H54 (cell line): ENCODE measurements around the gene REPS1.
A peak's percentile ranks its signal among the peaks of the same experiment; 100 is the strongest.

Experiments used
- DNase-seq: peaks from one replicate; pipeline ENCODE4 v3.0.0; 2011; ENCODE audit warnings: low spot score, mixed read lengths; ENCODE audit not compliant: insufficient read length
- FAIRE-seq: peaks from 3 replicates; lab custom pipeline; 2011; peaks lifted over from hg19 to GRCh38; lab: Jason Lieb, UNC
- POLR2A ChIP-seq: IDR thresholded peaks from 2 replicates; pipeline ENCODE4 v1.6.1; 2011; ENCODE audit warnings: low read depth, mild to moderate bottlenecking, low read length

REPS1 gene

GRCh38 chr6:138972226-138972665 lies 15.8 kb downstream of the REPS1 start:
- DNase-seq (no peak), FAIRE-seq (no peak)
- TF ChIP-seq POLR2A = no peak

GRCh38 chr6:138971601-138972000 lies 16.5 kb downstream of the REPS1 start:
- no peak for TF ChIP-seq POLR2A
- FAIRE-seq = peak; percentile 27
- DNase-seq = no peak

GRCh38 chr6:138970856-138971425 lies 17.1 kb downstream of the REPS1 start:
- DNase-seq (peak; percentile 23), FAIRE-seq (peak; percentile 92)
- TF ChIP-seq POLR2A = no peak

- no peak for FAIRE-seq
- DNase-seq = no peak
- TF ChIP-seq POLR2A = no peak
Measured at GRCh38 chr6:138970159-138970558, 17.9 kb downstream of the REPS1 start.

GRCh38 chr6:138966870-138967269 lies 21.2 kb downstream of the REPS1 start:
- no peak for FAIRE-seq

GRCh38 chr6:138965971-138966370 lies 22.1 kb downstream of the REPS1 start:
- no peak for DNase-seq
- no peak for TF ChIP-seq POLR2A
- FAIRE-seq = no peak

More at GRCh38 chr6:138966870-138967269, 21.2 kb downstream of the REPS1 start:
- no peak for DNase-seq
- TF ChIP-seq POLR2A = no peak

- DNase-seq = no peak
- TF ChIP-seq POLR2A = no peak
- no peak for FAIRE-seq
Measured at GRCh38 chr6:138965291-138965874, 22.7 kb downstream of the REPS1 start.

- FAIRE-seq (no peak), DNase-seq (no peak)
Measured at GRCh38 chr6:138964012-138964411, 24.0 kb downstream of the REPS1 start.

GRCh38 chr6:138963531-138963930 lies 24.5 kb downstream of the REPS1 start:
- FAIRE-seq (no peak), DNase-seq (no peak)
- no peak for TF ChIP-seq POLR2A

More at GRCh38 chr6:138964012-138964411, 24.0 kb downstream of the REPS1 start:
- TF ChIP-seq POLR2A = no peak

GRCh38 chr6:138963119-138963518 lies 24.9 kb downstream of the REPS1 start:
- DNase-seq = no peak
- no peak for FAIRE-seq
- TF ChIP-seq POLR2A = no peak

GRCh38 chr6:138959521-138959920 lies 28.5 kb downstream of the REPS1 start:
- DNase-seq = no peak
- TF ChIP-seq POLR2A = no peak
- FAIRE-seq = no peak

GRCh38 chr6:138958595-138958994 lies 29.5 kb downstream of the REPS1 start:
- no peak for FAIRE-seq
- no peak for DNase-seq
- no peak for TF ChIP-seq POLR2A

GRCh38 chr6:138957903-138958302 lies 30.1 kb downstream of the REPS1 start:
- TF ChIP-seq POLR2A = no peak
- DNase-seq = no peak
- no peak for FAIRE-seq

- no peak for TF ChIP-seq POLR2A
- no peak for DNase-seq
- FAIRE-seq = no peak
Measured at GRCh38 chr6:138957484-138957883, 30.6 kb downstream of the REPS1 start.
